Endothelial cell of umbilical vein (primary cell): ENCODE data around the gene CCHCR1. TPM values are rescaled to one million over a fixed set of nuclear protein-coding genes. Genes with fewer than 3 reads are reported as not detected.

Experiments used
- BruUV-seq: library from RNA; stranded (reverse); fragments of 400-500 nt; replicated peaks from 2 replicates; lab custom pipeline; 2021; lab: Mats Ljungman, UMichigan
- CTCF ChIA-PET: fragments of 300-600, 350-600 bp; sonication (Branson Sonifier 250); formaldehyde crosslinking; loops from one replicate; lab custom pipeline; 2021; ENCODE audit warnings: antibody characterized with exemption, inconsistent platforms; lab: Charles Lee
- POLR2A ChIA-PET: fragments of 300-600, 350-600 bp; sonication (Branson Sonifier 250); formaldehyde crosslinking; loops from one replicate; lab custom pipeline; 2021; ENCODE audit warnings: antibody characterized with exemption, inconsistent platforms; lab: Charles Lee
- DNase-seq: peaks from one replicate; pipeline ENCODE4 v3.0.0-alpha.2; 2011; ENCODE audit warnings: low read depth, low spot score
- FAIRE-seq: peaks from 2 replicates; lab custom pipeline; 2011; peaks lifted over from hg19 to GRCh38; lab: Jason Lieb, UNC
- H2AFZ ChIP-seq: 2 replicates; pipeline ENCODE4 v1.6.0; 2012; ENCODE audit warnings: low read depth, low read length, control low read depth, inconsistent platforms
- H3K27ac ChIP-seq: 2 replicates; pipeline ENCODE4 v1.5.1; 2011; ENCODE audit warnings: low read depth, mild to moderate bottlenecking, control low read depth, low read length, moderate library complexity; ENCODE audit not compliant: insufficient read depth
- H3K27me3 ChIP-seq, 2 experiments: 2 replicates each; pipeline versions ENCODE4 v1.6.0 to v1.6.1; 2011; ENCODE audit warnings: low read length in 2 of 2, mixed read lengths in 1 of 2; ENCODE audit not compliant: control insufficient read depth in 2 of 2, insufficient read depth in 2 of 2
- H3K36me3 ChIP-seq, 2 experiments: 2 replicates in 1 of 2; 3 replicates in 1 of 2; pipeline ENCODE4 v1.5.1; 2011; ENCODE audit warnings: low read length in 2 of 2, mild to moderate bottlenecking in 1 of 2, moderate library complexity in 1 of 2; ENCODE audit not compliant: control insufficient read depth in 2 of 2, insufficient read depth in 2 of 2; ENCODE audit errors: extremely low read depth in 1 of 2
- H3K4me1 ChIP-seq: 3 replicates; pipeline ENCODE4 v1.5.1; 2011; ENCODE audit warnings: mild to moderate bottlenecking, low read length; ENCODE audit not compliant: control insufficient read depth, insufficient read depth; ENCODE audit errors: extremely low read depth
- H3K4me2 ChIP-seq: 2 replicates; pipeline ENCODE4 v1.6.1; 2011; ENCODE audit warnings: low read length, control low read depth, mixed read lengths; ENCODE audit not compliant: insufficient read depth
- H3K4me3 ChIP-seq, 3 experiments: fragments of 200-600 bp in 1 of 3; sonication (generic), shearing (Covaris generic) in 1 of 3; replicated peaks in 1 of 3; 2 replicates each; pipeline ENCODE4 v1.5.1; 2011 to 2016; ENCODE audit warnings: control low read depth in 3 of 3, low read length in 3 of 3, mild to moderate bottlenecking in 2 of 3, inconsistent platforms in 1 of 3, low read depth in 1 of 3, moderate library complexity in 1 of 3; ENCODE audit not compliant: insufficient read depth in 1 of 3
- H3K79me2 ChIP-seq: 2 replicates; pipeline ENCODE4 v1.6.0; 2012; ENCODE audit warnings: low read length, inconsistent platforms; ENCODE audit not compliant: control insufficient read depth, insufficient read depth
- H3K9ac ChIP-seq: replicated peaks from 2 replicates; pipeline ENCODE3; 2011; ENCODE audit warnings: low read length, control low read depth; ENCODE audit not compliant: insufficient read depth; ENCODE audit errors: extremely low read depth
- H3K9me1 ChIP-seq: replicated peaks from 3 replicates; pipeline ENCODE4 v1.6.0; 2011; ENCODE audit warnings: mild to moderate bottlenecking, low read length; ENCODE audit not compliant: control insufficient read depth, insufficient read depth; ENCODE audit errors: extremely low read depth
- H3K9me3 ChIP-seq: replicated peaks from 2 replicates; pipeline ENCODE4 v1.5.1; 2012; ENCODE audit warnings: low read length, inconsistent platforms; ENCODE audit not compliant: control insufficient read depth, insufficient read depth
- H4K20me1 ChIP-seq: replicated peaks from 2 replicates; pipeline ENCODE3; 2011; ENCODE audit warnings: mild to moderate bottlenecking, low read length; ENCODE audit not compliant: control insufficient read depth, insufficient read depth; ENCODE audit errors: extremely low read depth
- EZH2 ChIP-seq: IDR thresholded peaks from 2 replicates; pipeline ENCODE4 v1.6.1; 2012; ENCODE audit warnings: borderline replicate concordance, low read depth, mild to moderate bottlenecking, moderate library complexity, low read length, inconsistent platforms; ENCODE audit not compliant: severe bottlenecking
- FOS ChIP-seq: IDR thresholded peaks from 2 replicates; pipeline ENCODE4 v1.6.1; 2011; ENCODE audit warnings: mild to moderate bottlenecking, low read length, moderate library complexity, borderline replicate concordance; ENCODE audit not compliant: insufficient read depth
- GATA2 ChIP-seq: IDR thresholded peaks from 2 replicates; pipeline ENCODE4 v1.7.0; 2011; ENCODE audit warnings: low read depth, mild to moderate bottlenecking, moderate library complexity, mixed read lengths, low read length; ENCODE audit not compliant: insufficient read length, insufficient read depth
- JUN ChIP-seq: IDR thresholded peaks from 2 replicates; pipeline ENCODE4 v1.6.1; 2011; ENCODE audit warnings: borderline replicate concordance, low read depth; ENCODE audit not compliant: insufficient read length, insufficient read depth
- MYC ChIP-seq: IDR thresholded peaks from one replicate; pipeline ENCODE4 v1.6.1; 2011; ENCODE audit warnings: mild to moderate bottlenecking, low read depth, low read length
- POLR2A ChIP-seq: IDR thresholded peaks from 2 replicates; pipeline ENCODE4 v1.6.1; 2012; ENCODE audit warnings: low read depth, mild to moderate bottlenecking, control low read depth, low read length
- POLR2AphosphoS5 ChIP-seq: IDR thresholded peaks from 2 replicates; pipeline ENCODE4 v1.6.1; 2012; ENCODE audit warnings: low read depth, mild to moderate bottlenecking, control low read depth, low read length, moderate library complexity; ENCODE audit not compliant: insufficient read depth
- dilution Hi-C: fragments of 300-500 bp; cut with MboI; formaldehyde crosslinking; loops from one replicate; pipeline ENCODE4 v1.15.0; 2019; ENCODE audit warnings: low sequenced_read_pairs; ENCODE audit not compliant: extremely low pct_ligation_motif_present
- intact Hi-C: fragments of 100-400 bp; cut with micrococcal nuclease; formaldehyde crosslinking; loops from one replicate; pipeline ENCODE4 v1.10.0; 2022
- polyA plus RNA-seq, 4 experiments: library from polyadenylated mRNA; depleted of rRNA in 3 of 4; stranded (reverse) in 3 of 4; unstranded in 1 of 4; fragments of >200 nt; gene quantifications; 2 replicates each; pipeline versions ENCODE4 v1.2.1 to v1.2.3, GENCODE V29; 2011 to 2012; ENCODE audit warnings: missing spikeins in 1 of 4
- total RNA-seq: library from RNA; stranded (reverse); gene quantifications from 2 replicates; pipeline ENCODE4 v1.2.3, GENCODE V29; 2021
- TF ChIP-seq, protein P1 (sequence below), 2 donors: IDR thresholded peaks; 1 replicate in 1 of 2; 2 replicates in 1 of 2; pipeline ENCODE4 v1.5.1; 2011; ENCODE audit warnings: low read length in 2 of 2, mild to moderate bottlenecking in 2 of 2, moderate library complexity in 2 of 2, control low read depth in 1 of 2, inconsistent platforms in 1 of 2, low read depth in 1 of 2; ENCODE audit not compliant: insufficient read depth in 1 of 2; ENCODE audit errors: extremely low read depth in 1 of 2
- TF ChIP-seq, protein P2 (sequence below): IDR thresholded peaks from 2 replicates; pipeline ENCODE4 v1.6.1; 2011; ENCODE audit not compliant: insufficient read depth, insufficient read length

CCHCR1 gene
- total and polyA plus RNA-seq, 2 donors (not counting 3 experiments of a cell fraction or from before 2014, with no cell fraction given), result 12.8 to 23.2 TPM

DNA sequence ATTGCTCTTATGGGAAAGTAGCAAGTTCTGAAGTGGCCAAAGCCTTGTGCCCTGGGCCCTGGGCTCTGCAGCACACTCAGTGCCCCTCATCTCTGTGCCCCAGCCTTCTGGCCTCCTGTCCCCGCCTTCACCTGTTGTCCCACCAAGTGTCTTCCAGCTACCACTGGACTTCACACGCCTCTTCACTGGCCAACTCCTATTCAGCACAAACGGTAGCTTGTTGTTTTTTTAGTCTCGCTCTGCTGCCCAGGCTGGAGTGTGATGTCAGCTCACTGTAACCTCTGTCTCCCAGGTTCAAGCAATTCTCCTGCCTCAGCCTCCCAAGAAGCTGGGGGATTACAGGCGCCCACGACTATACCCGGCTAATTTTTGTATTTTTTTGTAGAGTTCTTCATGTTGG lies 4.8 kb downstream of the CCHCR1 start:
- no peak overlapping the region for H2AFZ ChIP-seq
- no peak overlapping the region for H3K27ac ChIP-seq
- H3K36me3 ChIP-seq, result peaks cover 0 to 7% of the 10 kb centered on the region in 2 experiments
- H3K9me1 ChIP-seq, result no peaks in the 10 kb centered on the region
- no peaks in the 10 kb centered on the region for H3K27me3 ChIP-seq
- H3K4me2 ChIP-seq, result no peak overlapping the region
- H4K20me1 ChIP-seq, result no peaks in the 10 kb centered on the region
- intact Hi-C loops (no loop called here), dilution Hi-C loops (no loop called here)
- no peaks in the 10 kb centered on the region for H3K4me1 ChIP-seq
- no peak overlapping the region for H3K9ac ChIP-seq
- no peaks in the 10 kb centered on the region for H3K79me2 ChIP-seq
- ChIA-PET POLR2A (no interaction called here), CTCF (interaction anchor here (1.0 to 1.3 kb wide), 2 partner anchors 9 to 15 kb away, joined by 3 to 7 read pairs; no protein-coding TSS in a partner anchor)
- H3K4me3 ChIP-seq, result no peak overlapping the region
- TF ChIP-seq, protein P1, sequence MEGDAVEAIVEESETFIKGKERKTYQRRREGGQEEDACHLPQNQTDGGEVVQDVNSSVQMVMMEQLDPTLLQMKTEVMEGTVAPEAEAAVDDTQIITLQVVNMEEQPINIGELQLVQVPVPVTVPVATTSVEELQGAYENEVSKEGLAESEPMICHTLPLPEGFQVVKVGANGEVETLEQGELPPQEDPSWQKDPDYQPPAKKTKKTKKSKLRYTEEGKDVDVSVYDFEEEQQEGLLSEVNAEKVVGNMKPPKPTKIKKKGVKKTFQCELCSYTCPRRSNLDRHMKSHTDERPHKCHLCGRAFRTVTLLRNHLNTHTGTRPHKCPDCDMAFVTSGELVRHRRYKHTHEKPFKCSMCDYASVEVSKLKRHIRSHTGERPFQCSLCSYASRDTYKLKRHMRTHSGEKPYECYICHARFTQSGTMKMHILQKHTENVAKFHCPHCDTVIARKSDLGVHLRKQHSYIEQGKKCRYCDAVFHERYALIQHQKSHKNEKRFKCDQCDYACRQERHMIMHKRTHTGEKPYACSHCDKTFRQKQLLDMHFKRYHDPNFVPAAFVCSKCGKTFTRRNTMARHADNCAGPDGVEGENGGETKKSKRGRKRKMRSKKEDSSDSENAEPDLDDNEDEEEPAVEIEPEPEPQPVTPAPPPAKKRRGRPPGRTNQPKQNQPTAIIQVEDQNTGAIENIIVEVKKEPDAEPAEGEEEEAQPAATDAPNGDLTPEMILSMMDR (IDR thresholded peaks at IDR 0.05; ENCODE audit: extremely low read depth in 1 of 2, insufficient read depth in 1 of 2, low read depth in 1 of 2, low read length in 2 of 2), result no peak
- TF ChIP-seq GATA2 (no peak), POLR2A (no peak), POLR2AphosphoS5 (no peak), FOS (no peak), MYC (no peak), JUN (no peak), EZH2 (no peak)
- TF ChIP-seq, protein P2, sequence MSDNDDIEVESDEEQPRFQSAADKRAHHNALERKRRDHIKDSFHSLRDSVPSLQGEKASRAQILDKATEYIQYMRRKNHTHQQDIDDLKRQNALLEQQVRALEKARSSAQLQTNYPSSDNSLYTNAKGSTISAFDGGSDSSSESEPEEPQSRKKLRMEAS, result no peak
- DNase-seq (no peak), FAIRE-seq (no peak)
- no TSS peak for BruUV-seq
- no peaks in the 10 kb centered on the region for H3K9me3 ChIP-seq
